ENCODE data around the gene PXK.
A peak's percentile ranks its signal among the peaks of the same experiment; 100 is the strongest.
"Not testable (repeated sequence)": the region's sequence is repeated elsewhere in the genome, so short reads cannot be mapped to it uniquely, and the experiment has no call there.

Gene PXK

GRCh38 chr3:58332575-58333188 is at the start of gene PXK:
Gene PXK, plus strand, starts transcription at chr3:58332892. Its CDS starts 97 bp downstream, at chr3:58332989.
- peak; percentile 82 for DNase-seq

- DNase-seq: no peak
Measured at GRCh38 chr3:58285334-58285733, 47.4 kb upstream of the PXK start.

GRCh38 chr3:58287354-58287753 is 45.3 kb upstream of the PXK start:
- no peak for DNase-seq

- no peak for DNase-seq
Measured at GRCh38 chr3:58288011-58288728, 44.5 kb upstream of the PXK start.

GRCh38 chr3:58288964-58289613 is 43.6 kb upstream of the PXK start:
- DNase-seq: not testable (repeated sequence)

GRCh38 chr3:58290446-58290845 is 42.2 kb upstream of the PXK start:
- not testable (repeated sequence) for DNase-seq

- no peak for DNase-seq
Measured at GRCh38 chr3:58291671-58292338, 40.9 kb upstream of the PXK start.

GRCh38 chr3:58292866-58293265 is 39.8 kb upstream of the PXK start:
- DNase-seq: no peak

- DNase-seq: no peak
Measured at GRCh38 chr3:58293516-58293915, 39.2 kb upstream of the PXK start.

- no peak for DNase-seq
Measured at GRCh38 chr3:58296269-58296668, 36.4 kb upstream of the PXK start.

GRCh38 chr3:58296843-58297242 is 35.8 kb upstream of the PXK start:
- no peak for DNase-seq

GRCh38 chr3:58298190-58298589 is 34.5 kb upstream of the PXK start:
- DNase-seq: no peak

- DNase-seq: no peak
Measured at GRCh38 chr3:58299075-58299474, 33.6 kb upstream of the PXK start.

GRCh38 chr3:58299839-58300516 is 32.7 kb upstream of the PXK start:
- DNase-seq: no peak

- peak; percentile 99 for DNase-seq
Measured at GRCh38 chr3:58305882-58306711, 26.6 kb upstream of the PXK start, which contains the start of the genes HTD2 and RPP14. Gene HTD2, plus strand, starts transcription at chr3:58306520. Its CDS starts 11,094 bp downstream, at chr3:58317614. Gene RPP14, plus strand, starts transcription at chr3:58306245. Its CDS starts 4,085 bp downstream, at chr3:58310330.

GRCh38 chr3:58307639-58308215 is 25.0 kb upstream of the PXK start:
- peak; percentile 53 for DNase-seq

- DNase-seq: no peak
Measured at GRCh38 chr3:58308728-58309127, 24.0 kb upstream of the PXK start.

- DNase-seq: no peak
Measured at GRCh38 chr3:58317811-58318210, 14.9 kb upstream of the PXK start.

GRCh38 chr3:58321791-58322190 is 10.9 kb upstream of the PXK start:
- no peak for DNase-seq

GRCh38 chr3:58322793-58323192 is 9.9 kb upstream of the PXK start:
- no peak for DNase-seq

Measured in CD4-positive, alpha-beta T cell treated with Interleukin-17A for 4 hours (primary cell).